ENCODE data around the gene INPP5D.

INPP5D gene

DNA sequence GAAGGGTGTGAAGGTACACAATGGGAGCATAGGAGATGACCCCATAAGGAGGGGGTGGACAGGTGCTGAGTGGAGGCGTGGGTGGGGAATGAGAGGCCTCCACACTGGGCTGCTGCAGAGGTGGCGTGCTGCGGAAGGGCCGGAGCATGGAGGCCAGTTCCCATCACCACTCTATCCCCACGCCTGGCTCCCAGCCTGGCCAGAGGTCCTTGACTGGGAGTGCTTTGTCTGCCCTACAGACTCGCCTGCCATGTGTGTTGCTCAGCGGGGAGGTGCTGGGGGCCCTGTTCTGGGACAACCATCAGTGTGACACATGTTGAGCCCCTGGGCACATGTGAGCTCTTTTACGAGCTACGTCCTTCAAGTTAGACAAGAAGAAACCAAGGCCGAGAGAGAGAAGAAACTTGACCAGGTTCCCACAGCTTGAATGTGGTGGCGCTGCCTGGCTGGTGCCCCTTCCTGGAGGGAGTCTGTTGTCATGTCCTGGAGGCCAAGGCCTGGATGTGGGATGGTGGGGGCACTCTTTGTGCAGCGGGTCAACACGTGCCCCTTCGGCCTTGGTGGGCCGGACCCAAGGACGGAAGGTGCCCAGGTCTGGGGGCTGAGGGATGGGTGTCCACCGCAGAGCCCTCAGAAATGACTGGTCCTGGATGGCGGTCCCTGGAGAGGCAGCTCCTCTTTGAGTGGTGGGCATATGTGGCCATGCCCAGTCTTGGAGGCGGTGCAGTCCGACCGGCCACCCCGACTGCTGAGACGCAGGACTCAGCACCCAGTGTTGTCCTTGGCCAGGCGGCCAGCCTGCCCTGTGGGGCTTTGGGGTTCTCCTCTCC, 1.2 kb upstream of the INPP5D start:
- Histone ChIP-seq H3K36me3 (ENCODE audit: insufficient read depth, low read length) (no peaks in the 10 kb centered on the region), H3K27ac (ENCODE audit: low read depth, low read length) (no peak overlapping the region), H3K4me3 (ENCODE audit: low read length) (no peak overlapping the region), H3K27me3 (ENCODE audit: insufficient read depth, low read length) (peaks cover 9% of the 10 kb centered on the region; the same call in 1 of the 2 replicates), H3K9ac (ENCODE audit: low read depth, low read length) (no peak overlapping the region), H3K4me1 (ENCODE audit: insufficient read depth, low read length) (0 out of 2 replicates have a peak, but pooled peaks cover 3% of the 10 kb centered on the region), H3K9me3 (ENCODE audit: insufficient read depth, low read depth, low read length) (no peaks in the 10 kb centered on the region)
- 95% methylated on average over 24 of the region's 24 CpGs for WGBS

DNA sequence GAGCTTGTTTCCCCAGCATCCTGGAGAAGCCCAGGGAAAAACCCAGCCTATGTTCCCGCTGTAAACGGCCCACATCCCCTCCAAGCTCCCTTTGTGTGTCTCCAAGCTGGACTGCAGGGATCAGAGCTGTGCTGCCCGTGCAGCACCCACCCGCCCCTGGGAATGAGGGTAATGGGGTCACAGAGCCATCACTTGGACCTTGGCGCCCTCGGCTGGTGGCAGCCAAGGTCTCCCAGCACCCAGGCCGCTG, 670 bp upstream of the INPP5D start:
- no peaks in the 10 kb centered on the region for H3K4me1 ChIP-seq (ENCODE audit: insufficient read depth, low read length)
- 82% methylated on average over 7 of the region's 7 CpGs for WGBS
- H3K27ac ChIP-seq (ENCODE audit: low read depth, low read length) = no peak overlapping the region
- no peak overlapping the region for H3K4me3 ChIP-seq (ENCODE audit: low read length)
- peaks cover 5% of the 10 kb centered on the region; the same call in 1 of the 2 replicates for H3K27me3 ChIP-seq (ENCODE audit: insufficient read depth, low read length)
- no peaks in the 10 kb centered on the region for H3K36me3 ChIP-seq (ENCODE audit: insufficient read depth, low read length)
- no peaks in the 10 kb centered on the region for H3K9me3 ChIP-seq (ENCODE audit: insufficient read depth, low read depth, low read length)
- H3K9ac ChIP-seq (ENCODE audit: low read depth, low read length) = no peak overlapping the region

DNA sequence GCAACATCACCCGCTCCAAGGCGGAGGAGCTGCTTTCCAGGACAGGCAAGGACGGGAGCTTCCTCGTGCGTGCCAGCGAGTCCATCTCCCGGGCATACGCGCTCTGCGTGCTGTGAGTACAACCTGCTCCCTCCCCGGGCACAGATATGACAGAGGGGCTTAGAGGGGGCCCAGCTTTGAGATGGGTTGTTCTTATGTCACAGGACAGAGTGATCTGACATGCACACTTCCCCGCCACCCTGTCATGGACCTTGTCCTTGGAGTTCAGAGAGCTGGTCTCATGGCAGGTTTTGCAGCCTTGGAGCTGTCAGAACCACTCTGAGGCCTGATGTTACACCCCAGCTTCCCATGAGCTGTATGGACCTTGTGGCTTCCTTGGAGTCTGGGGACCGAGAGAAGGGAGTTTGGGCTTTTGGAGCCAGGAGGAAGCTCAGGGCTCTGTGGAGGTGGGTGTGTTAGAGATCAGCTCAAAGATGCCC, 398 bp downstream of the INPP5D start:
- no peaks in the 10 kb centered on the region for H3K4me1 ChIP-seq (ENCODE audit: insufficient read depth, low read length)
- H3K27ac ChIP-seq (ENCODE audit: low read depth, low read length) = no peak overlapping the region
- 93% methylated on average over 13 of the region's 13 CpGs for WGBS
- H3K27me3 ChIP-seq (ENCODE audit: insufficient read depth, low read length) = no peaks in the 10 kb centered on the region
- H3K9ac ChIP-seq (ENCODE audit: low read depth, low read length) = no peak overlapping the region
- H3K36me3 ChIP-seq (ENCODE audit: insufficient read depth, low read length) = no peaks in the 10 kb centered on the region
- no peaks in the 10 kb centered on the region for H3K9me3 ChIP-seq (ENCODE audit: insufficient read depth, low read depth, low read length)
- no peak overlapping the region for H3K4me3 ChIP-seq (ENCODE audit: low read length)

DNA sequence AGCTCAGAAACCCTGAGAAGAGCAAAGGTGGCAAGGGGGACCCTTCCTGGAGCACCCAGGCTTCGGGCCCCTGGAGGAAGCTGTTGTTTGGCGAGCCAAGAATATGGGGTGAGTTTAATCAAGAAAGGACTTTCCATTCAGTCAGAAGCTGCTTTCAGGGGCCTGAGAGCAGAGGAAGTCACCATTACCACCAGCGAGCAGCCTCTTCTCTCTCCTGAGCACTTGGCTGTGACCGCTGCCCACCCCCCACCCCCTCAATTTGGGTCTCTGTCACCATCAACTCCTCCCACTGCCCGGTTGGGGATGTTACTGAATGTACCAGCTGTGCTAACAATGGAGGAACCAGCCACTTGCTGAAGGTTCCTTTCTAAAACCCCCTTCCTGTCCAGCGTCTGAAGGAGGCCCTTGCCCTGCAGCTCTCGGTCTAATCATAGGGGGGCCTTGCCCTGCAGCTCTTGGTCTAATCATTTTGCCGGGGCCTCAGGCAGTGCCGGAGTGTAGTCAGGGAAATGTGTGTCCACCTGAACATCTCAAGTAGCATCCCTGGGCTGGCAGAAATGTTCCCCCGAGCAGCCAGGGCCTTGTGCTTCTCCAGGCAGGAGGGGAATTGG, 943 bp downstream of the INPP5D start:
- no peaks in the 10 kb centered on the region for H3K4me1 ChIP-seq (ENCODE audit: insufficient read depth, low read length)
- H3K36me3 ChIP-seq (ENCODE audit: insufficient read depth, low read length) = no peaks in the 10 kb centered on the region
- H3K9me3 ChIP-seq (ENCODE audit: insufficient read depth, low read depth, low read length) = no peaks in the 10 kb centered on the region
- H3K4me3 ChIP-seq (ENCODE audit: low read length) = no peak overlapping the region
- no peak overlapping the region for H3K9ac ChIP-seq (ENCODE audit: low read depth, low read length)
- H3K27ac ChIP-seq (ENCODE audit: low read depth, low read length) = no peak overlapping the region
- no peaks in the 10 kb centered on the region for H3K27me3 ChIP-seq (ENCODE audit: insufficient read depth, low read length)
- 82% methylated on average over 10 of the region's 10 CpGs for WGBS

DNA sequence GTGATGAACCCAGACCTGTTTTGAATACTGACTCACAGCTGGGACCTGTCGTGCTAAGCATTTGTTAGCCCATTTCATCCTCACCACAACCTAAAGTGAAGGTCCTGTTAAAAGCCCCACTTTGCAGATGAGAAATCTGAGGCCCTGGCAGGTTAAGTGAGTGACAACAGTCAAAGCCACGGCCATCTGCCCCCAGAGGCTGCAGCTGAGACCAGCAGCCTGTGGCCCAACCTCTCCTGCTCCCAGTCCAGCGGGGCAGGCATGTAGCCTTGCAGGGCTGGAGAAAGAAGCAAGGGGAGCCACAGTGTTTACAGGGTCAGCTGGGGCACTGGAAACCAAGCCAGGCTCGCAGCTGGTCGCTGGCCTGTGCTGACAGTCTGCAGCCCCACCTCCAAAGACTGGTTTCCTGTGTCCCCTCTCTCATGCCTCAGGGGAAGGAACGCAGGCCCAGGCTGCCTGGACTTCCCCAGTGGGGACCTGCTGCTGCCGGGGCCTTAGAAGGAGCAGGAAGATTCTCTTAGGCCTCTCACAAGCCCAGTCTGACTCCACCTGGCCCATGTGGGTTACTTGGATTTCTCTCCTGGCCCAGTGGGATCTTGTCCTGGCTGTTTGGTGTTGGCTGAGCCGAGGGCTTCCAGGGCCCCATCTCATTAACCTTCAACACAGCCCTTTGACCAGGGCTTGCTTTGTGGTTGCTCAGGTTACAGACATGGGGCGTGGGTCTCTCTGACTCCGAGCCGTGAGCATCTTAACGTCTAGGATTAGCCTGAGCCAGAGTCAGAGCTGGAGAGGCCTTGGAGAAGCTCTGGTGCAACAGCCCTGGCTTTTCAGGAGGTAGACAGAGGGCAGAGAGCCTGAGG, 1.7 kb downstream of the INPP5D start:
- H3K27ac ChIP-seq (ENCODE audit: low read depth, low read length) = no peak overlapping the region
- H3K9me3 ChIP-seq (ENCODE audit: insufficient read depth, low read depth, low read length) = no peaks in the 10 kb centered on the region
- no peak overlapping the region for H3K4me3 ChIP-seq (ENCODE audit: low read length)
- H3K4me1 ChIP-seq (ENCODE audit: insufficient read depth, low read length) = no peaks in the 10 kb centered on the region
- no peak overlapping the region for H3K9ac ChIP-seq (ENCODE audit: low read depth, low read length)
- H3K27me3 ChIP-seq (ENCODE audit: insufficient read depth, low read length) = no peaks in the 10 kb centered on the region
- WGBS = 69% methylated on average over 12 of the region's 12 CpGs
- no peaks in the 10 kb centered on the region for H3K36me3 ChIP-seq (ENCODE audit: insufficient read depth, low read length)

DNA sequence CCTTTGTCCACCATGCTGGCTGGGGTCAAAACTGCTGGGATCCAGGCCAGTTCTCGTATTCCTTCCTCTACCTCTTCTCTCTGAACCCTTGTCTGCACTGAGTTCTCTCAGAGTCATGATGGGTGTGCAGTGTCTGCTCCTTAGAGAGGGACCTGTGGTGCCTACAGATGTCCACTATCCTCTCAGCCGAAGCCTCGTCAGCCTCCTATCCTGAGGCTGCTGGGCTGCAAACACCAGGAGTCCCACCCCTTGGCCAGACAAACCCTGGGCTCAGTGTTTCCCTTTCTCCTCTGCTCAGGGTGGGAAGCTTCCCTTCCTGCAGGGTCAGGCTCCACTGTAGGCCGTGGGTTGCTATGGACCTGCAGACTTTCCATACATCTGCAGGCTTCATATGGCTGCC, 2.3 kb downstream of the INPP5D start:
- Histone ChIP-seq H3K4me1 (ENCODE audit: insufficient read depth, low read length) (no peaks in the 10 kb centered on the region), H3K9ac (ENCODE audit: low read depth, low read length) (no peak overlapping the region), H3K4me3 (ENCODE audit: low read length) (no peak overlapping the region), H3K9me3 (ENCODE audit: insufficient read depth, low read depth, low read length) (no peaks in the 10 kb centered on the region), H3K27me3 (ENCODE audit: insufficient read depth, low read length) (no peaks in the 10 kb centered on the region), H3K36me3 (ENCODE audit: insufficient read depth, low read length) (no peaks in the 10 kb centered on the region), H3K27ac (ENCODE audit: low read depth, low read length) (no peak overlapping the region)
- 88% methylated on average over 4 of the region's 4 CpGs for WGBS

DNA sequence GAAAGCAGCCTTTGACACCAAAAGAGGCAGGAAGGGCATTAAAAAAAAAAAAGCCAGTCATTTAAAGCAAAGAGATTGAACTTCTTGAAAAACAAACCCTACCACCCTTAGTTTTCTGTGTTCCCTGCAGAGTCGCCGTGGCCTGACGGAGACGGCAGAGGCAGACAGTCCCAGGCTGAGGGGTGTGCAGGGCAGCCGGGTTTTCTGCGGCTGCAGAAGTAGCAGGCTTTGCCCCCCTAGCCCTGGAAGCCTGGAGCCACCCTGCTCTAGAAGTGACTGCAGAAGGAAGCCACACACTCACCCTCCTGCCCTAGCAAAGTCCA, 2.8 kb downstream of the INPP5D start:
- WGBS = 89% methylated on average over 6 of the region's 6 CpGs

DNA sequence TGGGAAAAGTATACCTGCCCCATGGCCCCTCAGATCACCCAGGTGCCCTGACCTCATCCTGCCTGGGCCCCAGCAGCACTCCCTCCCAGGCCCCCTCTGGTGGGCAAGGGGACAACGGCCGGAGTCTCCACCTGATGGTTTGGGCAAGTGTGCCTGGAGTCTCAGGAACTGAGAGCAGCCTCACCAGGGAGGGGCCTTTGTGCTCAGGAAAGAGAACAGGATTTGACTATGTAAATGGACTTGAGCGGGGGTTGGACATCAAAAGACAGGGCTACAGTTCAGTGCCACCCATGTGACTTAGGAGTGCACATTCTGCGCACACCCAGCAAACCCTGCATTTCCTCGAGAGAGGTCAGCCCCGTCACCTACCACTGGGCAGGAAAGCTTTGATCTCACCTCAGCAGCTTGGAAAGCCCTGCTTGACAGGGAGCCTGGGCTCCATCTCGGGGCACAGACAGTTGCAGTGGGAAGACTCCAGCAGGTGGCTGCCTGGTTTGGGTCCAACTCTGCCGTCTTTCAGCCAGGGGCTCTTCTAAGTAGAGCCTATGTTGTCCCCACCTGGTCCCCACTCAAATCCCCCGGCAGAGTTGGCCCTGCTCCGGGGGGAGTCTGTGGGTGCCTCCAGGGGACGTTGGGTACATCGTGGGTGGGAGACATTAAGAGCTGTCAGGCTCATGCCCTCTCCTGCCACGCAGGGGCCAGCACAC, 3.3 kb downstream of the INPP5D start:
- 81% methylated on average over 13 of the region's 13 CpGs for WGBS
- Histone ChIP-seq H3K27ac (ENCODE audit: low read depth, low read length) (no peak overlapping the region), H3K4me1 (ENCODE audit: insufficient read depth, low read length) (no peaks in the 10 kb centered on the region), H3K36me3 (ENCODE audit: insufficient read depth, low read length) (no peaks in the 10 kb centered on the region), H3K9ac (ENCODE audit: low read depth, low read length) (no peak overlapping the region), H3K9me3 (ENCODE audit: insufficient read depth, low read depth, low read length) (no peaks in the 10 kb centered on the region), H3K27me3 (ENCODE audit: insufficient read depth, low read length) (no peaks in the 10 kb centered on the region), H3K4me3 (ENCODE audit: low read length) (no peak overlapping the region)

More for the DNA sequence above, 2.8 kb downstream of the INPP5D start:
- Histone ChIP-seq H3K9ac (ENCODE audit: low read depth, low read length) (no peak overlapping the region), H3K4me1 (ENCODE audit: insufficient read depth, low read length) (no peaks in the 10 kb centered on the region), H3K36me3 (ENCODE audit: insufficient read depth, low read length) (no peaks in the 10 kb centered on the region), H3K27me3 (ENCODE audit: insufficient read depth, low read length) (no peaks in the 10 kb centered on the region), H3K4me3 (ENCODE audit: low read length) (no peak overlapping the region), H3K9me3 (ENCODE audit: insufficient read depth, low read depth, low read length) (no peaks in the 10 kb centered on the region), H3K27ac (ENCODE audit: low read depth, low read length) (no peak overlapping the region)

DNA sequence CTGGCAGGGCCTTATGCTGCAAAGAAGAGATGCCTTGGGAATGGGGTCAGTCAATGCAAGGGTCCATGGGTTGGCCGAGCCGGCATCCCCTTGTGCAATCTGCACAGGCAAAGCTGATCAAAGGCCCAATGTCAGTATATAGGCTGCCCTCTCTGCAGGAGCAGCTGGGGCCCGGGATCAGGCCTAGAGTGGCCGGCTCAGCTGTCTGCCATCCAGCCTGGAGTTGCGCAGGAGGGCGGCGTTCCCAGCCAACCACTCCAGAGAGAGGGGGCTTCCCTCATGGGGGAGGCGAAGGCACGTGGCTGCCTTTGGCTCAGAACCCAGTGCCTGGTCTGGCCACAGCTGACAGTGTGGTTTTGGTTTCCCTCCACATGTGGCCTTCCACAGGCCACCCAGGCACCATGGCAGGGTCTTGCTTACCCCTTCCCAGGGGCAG, 3.9 kb downstream of the INPP5D start:
- H3K4me3 ChIP-seq (ENCODE audit: low read length) = no peak overlapping the region
- H3K4me1 ChIP-seq (ENCODE audit: insufficient read depth, low read length) = no peaks in the 10 kb centered on the region
- no peaks in the 10 kb centered on the region for H3K27me3 ChIP-seq (ENCODE audit: insufficient read depth, low read length)
- no peak overlapping the region for H3K9ac ChIP-seq (ENCODE audit: low read depth, low read length)
- H3K9me3 ChIP-seq (ENCODE audit: insufficient read depth, low read depth, low read length) = no peaks in the 10 kb centered on the region
- H3K27ac ChIP-seq (ENCODE audit: low read depth, low read length) = no peak overlapping the region
- no peaks in the 10 kb centered on the region for H3K36me3 ChIP-seq (ENCODE audit: insufficient read depth, low read length)
- WGBS = 94% methylated on average over 9 of the region's 9 CpGs

DNA sequence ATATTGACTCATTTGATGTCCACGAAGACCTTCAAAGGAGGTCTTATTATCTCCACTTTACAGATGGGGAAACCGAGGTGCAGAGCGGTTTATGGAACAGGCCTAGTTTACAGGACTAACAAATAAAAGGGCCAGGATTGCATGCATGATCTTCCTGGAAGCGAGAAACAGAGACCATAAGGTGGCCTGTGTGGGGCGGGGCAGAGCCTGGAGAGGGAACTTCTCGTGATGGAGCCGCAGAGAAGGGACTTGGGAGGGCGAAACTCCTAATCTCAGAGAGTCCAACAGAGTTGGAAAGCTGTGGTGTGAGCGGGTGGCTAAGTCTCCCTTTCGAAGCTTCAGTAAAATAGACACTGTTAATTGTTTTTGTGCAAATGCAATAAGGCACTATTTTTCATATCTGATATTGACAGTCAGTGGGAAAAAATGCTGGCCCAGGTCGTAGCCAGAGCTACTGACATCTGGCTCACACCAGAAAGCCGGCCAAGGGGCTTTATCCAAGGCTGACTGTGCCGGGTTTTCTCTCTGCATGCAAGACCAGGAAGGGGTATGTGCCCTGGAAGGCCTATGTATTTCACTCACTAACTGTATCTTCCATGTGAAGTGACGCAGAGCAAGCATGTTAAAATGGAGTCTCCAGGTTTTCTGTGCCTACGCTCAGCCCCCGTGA, 4.5 kb downstream of the INPP5D start:
- 90% methylated on average over 16 of the region's 16 CpGs for WGBS
- Histone ChIP-seq H3K36me3 (ENCODE audit: insufficient read depth, low read length) (no peaks in the 10 kb centered on the region), H3K4me1 (ENCODE audit: insufficient read depth, low read length) (no peaks in the 10 kb centered on the region), H3K27ac (ENCODE audit: low read depth, low read length) (no peak overlapping the region), H3K9me3 (ENCODE audit: insufficient read depth, low read depth, low read length) (no peaks in the 10 kb centered on the region), H3K4me3 (ENCODE audit: low read length) (no peak overlapping the region), H3K9ac (ENCODE audit: low read depth, low read length) (no peak overlapping the region), H3K27me3 (ENCODE audit: insufficient read depth, low read length) (no peaks in the 10 kb centered on the region)

Measured in HUES64 (cell line).